Thoracic aorta (tissue), 2 donors: ENCODE data around the gene RPRML. TPM values are rescaled to one million over a fixed set of nuclear protein-coding genes. Genes with fewer than 3 reads are reported as not detected.
A peak's percentile ranks its signal among the peaks of the same experiment; 100 is the strongest.

Source experiments
- ATAC-seq: fragments of 150-250 bp; one replicate; pipeline ENCODE4 v1.8.0; 2017; ENCODE audit warnings: low read depth; ENCODE audit not compliant: insufficient number of reproducible peaks, low FRiP score
- DNase-seq: peaks from one replicate; pipeline ENCODE4 v3.0.0-alpha.2; 2020; ENCODE audit warnings: low spot score
- H3K27ac ChIP-seq, 2 donors: fragments of 200-600 bp; sonication (generic); 1 replicate in 1 of 2; 2 replicates in 1 of 2; pipeline ENCODE4 v1.5.1; 2016; ENCODE audit warnings: mild to moderate bottlenecking in 2 of 2, moderate library complexity in 2 of 2
- H3K27me3 ChIP-seq: fragments of 200-600 bp; sonication (generic); replicated peaks from 2 replicates; pipeline ENCODE4 v1.6.0; 2016; ENCODE audit warnings: mild to moderate bottlenecking; ENCODE audit not compliant: insufficient read depth
- H3K36me3 ChIP-seq: fragments of 200-600 bp; sonication (generic); one replicate; pipeline ENCODE4 v1.5.1; 2016
- H3K4me1 ChIP-seq, 2 donors: fragments of 200-600 bp; sonication (generic); 1 replicate in 1 of 2; 2 replicates in 1 of 2; pipeline versions ENCODE4 v1.5.1 to v1.6.0; 2016; ENCODE audit warnings: low read depth in 2 of 2, mild to moderate bottlenecking in 1 of 2; ENCODE audit not compliant: control insufficient read depth in 1 of 2
- H3K4me3 ChIP-seq: fragments of 200-600 bp; sonication (generic); 2 replicates; pipeline ENCODE4 v1.5.1; 2016; ENCODE audit warnings: mild to moderate bottlenecking
- H3K9me3 ChIP-seq: fragments of 200-600 bp; sonication (generic); 2 replicates; pipeline ENCODE4 v1.5.1; 2016
- total RNA-seq, 2 donors: library from RNA; depleted of rRNA; stranded (reverse); fragments of >200 nt; gene quantifications; one replicate each; pipeline versions ENCODE4 v1.1.0 to v1.2.3, GENCODE V29; 2016
- TF ChIP-seq, protein P1 (sequence below): fragments of 200-600 bp; sonication (generic); IDR thresholded peaks from one replicate; pipeline ENCODE4 v1.5.1; 2019; ENCODE audit warnings: antibody characterized with exemption

RPRML gene
- total RNA-seq, 2 donors from 2014 or later = not detected

DNA sequence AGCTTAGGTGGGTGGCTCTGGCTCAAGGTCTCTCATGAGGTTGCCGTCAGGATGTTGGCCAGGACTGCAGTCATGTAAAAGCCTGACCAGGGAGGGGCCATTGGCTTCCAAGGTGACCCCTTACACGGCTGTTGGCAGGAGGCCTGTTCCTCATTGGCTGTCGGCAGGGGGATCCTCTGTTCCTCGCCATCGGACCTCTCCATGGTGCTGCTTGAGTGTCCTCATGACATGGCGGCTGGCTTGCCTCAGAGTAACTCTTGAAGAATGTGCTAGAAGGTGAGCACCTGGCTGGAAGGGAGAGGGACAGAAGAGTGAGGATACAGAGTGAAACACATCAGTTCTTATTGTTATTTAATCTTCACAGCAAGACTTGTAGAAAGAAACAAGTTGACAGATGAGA lies 4.7 kb upstream of the RPRML start:
- H3K9me3 ChIP-seq = no peaks in the 10 kb centered on the region
- H3K4me3 ChIP-seq = no peak overlapping the region
- TF ChIP-seq, protein P1, sequence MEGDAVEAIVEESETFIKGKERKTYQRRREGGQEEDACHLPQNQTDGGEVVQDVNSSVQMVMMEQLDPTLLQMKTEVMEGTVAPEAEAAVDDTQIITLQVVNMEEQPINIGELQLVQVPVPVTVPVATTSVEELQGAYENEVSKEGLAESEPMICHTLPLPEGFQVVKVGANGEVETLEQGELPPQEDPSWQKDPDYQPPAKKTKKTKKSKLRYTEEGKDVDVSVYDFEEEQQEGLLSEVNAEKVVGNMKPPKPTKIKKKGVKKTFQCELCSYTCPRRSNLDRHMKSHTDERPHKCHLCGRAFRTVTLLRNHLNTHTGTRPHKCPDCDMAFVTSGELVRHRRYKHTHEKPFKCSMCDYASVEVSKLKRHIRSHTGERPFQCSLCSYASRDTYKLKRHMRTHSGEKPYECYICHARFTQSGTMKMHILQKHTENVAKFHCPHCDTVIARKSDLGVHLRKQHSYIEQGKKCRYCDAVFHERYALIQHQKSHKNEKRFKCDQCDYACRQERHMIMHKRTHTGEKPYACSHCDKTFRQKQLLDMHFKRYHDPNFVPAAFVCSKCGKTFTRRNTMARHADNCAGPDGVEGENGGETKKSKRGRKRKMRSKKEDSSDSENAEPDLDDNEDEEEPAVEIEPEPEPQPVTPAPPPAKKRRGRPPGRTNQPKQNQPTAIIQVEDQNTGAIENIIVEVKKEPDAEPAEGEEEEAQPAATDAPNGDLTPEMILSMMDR = no peak

DNA sequence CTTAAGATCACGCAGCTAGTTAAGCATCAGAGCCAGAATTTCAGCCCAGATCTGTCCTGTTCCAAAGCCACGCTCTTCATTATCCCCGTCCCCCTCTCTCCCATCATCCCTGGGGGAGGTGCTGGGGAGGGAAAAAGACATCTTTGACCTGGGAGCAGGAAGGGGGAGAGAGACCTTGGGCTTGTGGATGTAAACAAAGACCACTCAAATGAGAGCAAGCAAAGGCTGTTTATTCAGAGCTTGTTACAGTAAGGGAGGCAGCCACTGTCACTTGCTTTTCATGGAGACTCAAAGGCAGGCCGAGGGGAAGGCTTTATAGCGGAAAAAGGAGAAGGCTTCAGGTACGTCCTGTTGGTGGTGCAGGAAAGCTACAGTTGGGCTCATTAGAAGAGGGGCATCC lies 3.5 kb upstream of the RPRML start:
- no peak overlapping the region for H3K4me3 ChIP-seq
- no peak for ATAC-seq
- peaks cover 10 to 28% of the 10 kb centered on the region in 2 donors for H3K4me1 ChIP-seq
- no peak for DNase-seq
- H3K9me3 ChIP-seq = no peaks in the 10 kb centered on the region
- peaks cover 5% of the 10 kb centered on the region for H3K27me3 ChIP-seq
- H3K36me3 ChIP-seq = no peaks in the 10 kb centered on the region
- no peak overlapping the region for H3K27ac ChIP-seq
- TF ChIP-seq, protein P1 = no peak

More for the DNA sequence above, 4.7 kb upstream of the RPRML start:
- DNase-seq = no peak
- peaks cover 7 to 17% of the 10 kb centered on the region in 2 donors for H3K4me1 ChIP-seq
- ATAC-seq = no peak
- no peaks in the 10 kb centered on the region for H3K27me3 ChIP-seq
- peak overlapping the region in 1 of 2 donors; percentile 63 for H3K27ac ChIP-seq
- no peaks in the 10 kb centered on the region for H3K36me3 ChIP-seq

DNA sequence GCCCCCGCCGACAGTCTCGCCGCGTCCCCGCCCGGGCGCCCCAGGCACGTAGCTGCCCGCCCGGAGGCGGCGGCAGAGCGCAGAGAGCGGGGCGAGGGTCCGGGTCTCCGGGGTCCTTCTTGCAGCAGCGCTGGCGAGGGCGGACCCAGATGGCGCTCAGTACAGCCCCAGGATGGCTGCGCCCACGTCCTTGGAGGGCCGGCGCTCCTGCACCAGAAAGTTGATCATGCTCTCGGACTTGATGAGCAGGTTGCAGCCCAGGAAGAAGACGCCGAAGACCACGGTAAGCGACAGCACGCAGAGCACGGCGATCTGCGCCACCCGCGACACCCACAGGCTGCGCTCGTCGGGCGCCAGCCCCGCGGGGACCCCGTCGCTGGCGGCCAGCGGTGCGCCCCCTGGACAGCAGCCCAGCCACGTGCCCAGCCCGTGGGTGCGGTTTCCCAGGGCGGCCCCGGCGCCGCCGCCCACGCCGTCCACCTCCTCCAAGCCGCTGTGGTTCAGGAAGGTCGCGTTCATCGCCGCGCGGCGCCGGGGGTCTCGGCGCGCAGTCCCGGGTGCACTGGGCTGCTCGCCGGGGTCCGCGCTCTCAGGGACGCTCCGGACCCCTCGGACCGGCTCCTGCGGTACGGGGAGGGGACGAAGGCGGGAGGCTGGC lies 435 bp downstream of the RPRML start:
- peaks cover 6 to 14% of the 10 kb centered on the region in 2 donors for H3K4me1 ChIP-seq
- H3K4me3 ChIP-seq = peak overlapping the region; percentile 73
- DNase-seq (no peak), ATAC-seq (no peak)
- H3K36me3 ChIP-seq = no peaks in the 10 kb centered on the region
- H3K27me3 ChIP-seq = peaks cover 5% of the 10 kb centered on the region
- no peak overlapping the region for H3K27ac ChIP-seq
- TF ChIP-seq, protein P1 = peak; percentile 11
- no peaks in the 10 kb centered on the region for H3K9me3 ChIP-seq

DNA sequence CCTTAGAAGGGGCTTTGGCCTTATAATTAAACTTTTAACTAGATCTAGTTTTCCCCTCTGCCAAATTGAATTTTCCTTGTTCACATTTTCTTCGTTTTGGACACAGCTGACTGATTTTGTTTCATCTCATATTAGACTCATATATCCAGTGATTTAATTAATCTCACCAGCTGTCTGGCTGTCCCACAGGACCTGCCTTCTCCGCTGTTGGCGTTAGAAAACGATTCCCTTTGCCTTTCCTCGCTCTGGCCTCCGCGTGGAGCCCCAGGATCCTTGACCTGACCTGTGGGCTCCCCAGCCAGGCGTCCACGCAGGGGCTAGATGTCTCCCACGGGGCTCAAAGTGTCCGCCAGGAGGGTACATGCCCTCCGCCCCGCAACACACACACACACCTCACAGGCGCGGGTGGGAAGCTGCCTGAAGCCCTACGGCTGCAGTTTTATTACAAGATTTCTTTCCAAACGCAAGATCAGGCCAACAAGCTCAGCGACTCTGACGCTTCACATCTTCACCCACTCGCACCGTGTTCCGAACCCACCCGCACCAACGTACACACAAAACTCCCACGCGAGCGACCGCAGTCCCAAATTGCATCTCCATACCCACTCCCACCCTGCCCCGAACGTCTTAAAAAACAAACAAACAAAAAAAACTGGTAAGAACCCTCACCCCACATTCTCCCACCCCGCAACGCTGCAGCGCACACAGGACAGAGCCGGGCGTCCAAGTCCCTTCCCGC lies 1.1 kb downstream of the RPRML start:
- H3K27ac ChIP-seq = no peak overlapping the region
- TF ChIP-seq, protein P1 = no peak
- no peak for ATAC-seq

DNA sequence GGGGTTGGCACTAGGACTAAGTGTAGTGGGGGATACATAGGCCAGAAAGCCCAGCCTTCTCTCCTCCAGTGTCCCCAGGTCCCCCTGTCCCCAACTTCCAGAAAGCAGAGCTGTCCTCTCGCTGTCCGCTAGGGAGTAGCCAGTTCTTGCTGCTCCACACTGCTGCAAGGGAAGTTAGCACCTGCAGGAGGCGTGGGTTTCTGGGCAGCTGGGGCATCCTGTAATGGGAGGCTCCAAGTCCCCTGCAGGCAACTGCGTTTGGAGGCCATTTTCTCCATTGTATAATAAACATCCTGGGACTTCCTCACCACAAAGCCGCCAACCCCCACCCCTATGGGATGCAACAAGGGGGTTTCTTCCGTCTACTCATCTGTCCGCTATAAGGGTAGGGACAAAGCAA lies 1.7 kb downstream of the RPRML start:
- ATAC-seq (no peak), DNase-seq (no peak)
- H3K27ac ChIP-seq = no peak overlapping the region
- H3K4me3 ChIP-seq = no peak overlapping the region
- no peaks in the 10 kb centered on the region for H3K36me3 ChIP-seq
- peaks cover 5% of the 10 kb centered on the region for H3K27me3 ChIP-seq
- H3K9me3 ChIP-seq = no peaks in the 10 kb centered on the region
- TF ChIP-seq, protein P1 = no peak
- H3K4me1 ChIP-seq = peaks cover 6 to 14% of the 10 kb centered on the region in 2 donors

More for the DNA sequence above, 1.1 kb downstream of the RPRML start:
- peaks cover 5% of the 10 kb centered on the region for H3K27me3 ChIP-seq
- H3K36me3 ChIP-seq = no peaks in the 10 kb centered on the region
- no peak for DNase-seq
- peak overlapping the region; percentile 73 for H3K4me3 ChIP-seq
- H3K9me3 ChIP-seq = no peaks in the 10 kb centered on the region
- H3K4me1 ChIP-seq = peaks cover 6 to 14% of the 10 kb centered on the region in 2 donors
